Measurements from ENCODE around the gene NFATC2.

Gene NFATC2

DNA sequence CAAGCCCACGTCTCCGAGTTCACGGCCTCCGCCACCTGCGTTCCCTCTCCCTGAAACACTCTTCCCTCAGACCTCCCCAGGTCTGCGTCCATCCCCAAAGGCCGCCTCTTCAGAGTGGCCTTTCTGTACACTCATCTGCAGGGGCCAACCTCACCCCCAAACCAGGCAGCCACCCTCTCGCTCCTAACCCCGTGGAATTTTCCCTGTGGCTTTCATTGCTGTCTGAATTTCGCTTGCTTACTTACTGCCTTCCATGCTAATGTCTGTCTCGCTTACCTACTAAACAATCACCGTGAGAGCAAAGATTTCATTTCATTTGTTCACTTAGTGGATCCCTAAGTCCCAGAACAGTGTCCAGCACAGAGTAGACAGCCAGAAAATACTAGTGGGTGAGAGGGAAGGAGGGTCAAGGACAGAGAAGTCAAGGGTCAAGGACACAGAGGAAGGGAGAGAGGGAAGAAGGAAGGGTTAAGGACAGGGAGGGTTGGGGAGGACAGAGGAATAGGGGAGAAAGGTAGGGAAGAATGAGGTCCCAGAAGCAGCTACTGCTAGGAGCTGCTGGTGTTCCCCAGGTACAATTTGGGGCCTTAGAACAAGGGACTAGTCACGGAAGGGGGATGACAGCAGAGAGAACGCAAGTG, 114.7 kb downstream of the NFATC2 start:
- TF ChIP-seq, protein P1, sequence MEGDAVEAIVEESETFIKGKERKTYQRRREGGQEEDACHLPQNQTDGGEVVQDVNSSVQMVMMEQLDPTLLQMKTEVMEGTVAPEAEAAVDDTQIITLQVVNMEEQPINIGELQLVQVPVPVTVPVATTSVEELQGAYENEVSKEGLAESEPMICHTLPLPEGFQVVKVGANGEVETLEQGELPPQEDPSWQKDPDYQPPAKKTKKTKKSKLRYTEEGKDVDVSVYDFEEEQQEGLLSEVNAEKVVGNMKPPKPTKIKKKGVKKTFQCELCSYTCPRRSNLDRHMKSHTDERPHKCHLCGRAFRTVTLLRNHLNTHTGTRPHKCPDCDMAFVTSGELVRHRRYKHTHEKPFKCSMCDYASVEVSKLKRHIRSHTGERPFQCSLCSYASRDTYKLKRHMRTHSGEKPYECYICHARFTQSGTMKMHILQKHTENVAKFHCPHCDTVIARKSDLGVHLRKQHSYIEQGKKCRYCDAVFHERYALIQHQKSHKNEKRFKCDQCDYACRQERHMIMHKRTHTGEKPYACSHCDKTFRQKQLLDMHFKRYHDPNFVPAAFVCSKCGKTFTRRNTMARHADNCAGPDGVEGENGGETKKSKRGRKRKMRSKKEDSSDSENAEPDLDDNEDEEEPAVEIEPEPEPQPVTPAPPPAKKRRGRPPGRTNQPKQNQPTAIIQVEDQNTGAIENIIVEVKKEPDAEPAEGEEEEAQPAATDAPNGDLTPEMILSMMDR (IDR thresholded peaks at IDR 0.05; ENCODE audit: insufficient read depth, low read length, poor library complexity, severe bottlenecking): no peak
- TF ChIP-seq EZH2phosphoT487 (conservative IDR thresholded peaks at IDR 0.05; ENCODE audit: low read length): no peak
- Histone ChIP-seq H3K4me2 (ENCODE audit: low read depth, low read length, poor library complexity, severe bottlenecking) (no peak overlapping the region), H3K27me3 (ENCODE audit: low read length) (no peaks in the 10 kb centered on the region), H3K27ac (ENCODE audit: low read depth, low read length) (no peak overlapping the region), H3F3A (ENCODE audit: insufficient read depth) (no peaks in the 10 kb centered on the region), H3K79me2 (ENCODE audit: insufficient read depth, low read length) (no peaks in the 10 kb centered on the region), H4K20me1 (ENCODE audit: low read depth, low read length) (no peaks in the 10 kb centered on the region), H2AFZ (ENCODE audit: low read depth, low read length, severe bottlenecking) (no peak overlapping the region), H3K9me3 (ENCODE audit: insufficient read depth, low read length) (no peaks in the 10 kb centered on the region), H3K4me3 (ENCODE audit: insufficient read depth, low read length, poor library complexity, severe bottlenecking) (no peak overlapping the region), H3K9me2 (replicated peaks; ENCODE audit: insufficient read depth, low read length) (no peaks in the 10 kb centered on the region), H3K9ac (ENCODE audit: low read length) (no peak overlapping the region), H3K36me3 (ENCODE audit: low read length) (no peaks in the 10 kb centered on the region)

DNA sequence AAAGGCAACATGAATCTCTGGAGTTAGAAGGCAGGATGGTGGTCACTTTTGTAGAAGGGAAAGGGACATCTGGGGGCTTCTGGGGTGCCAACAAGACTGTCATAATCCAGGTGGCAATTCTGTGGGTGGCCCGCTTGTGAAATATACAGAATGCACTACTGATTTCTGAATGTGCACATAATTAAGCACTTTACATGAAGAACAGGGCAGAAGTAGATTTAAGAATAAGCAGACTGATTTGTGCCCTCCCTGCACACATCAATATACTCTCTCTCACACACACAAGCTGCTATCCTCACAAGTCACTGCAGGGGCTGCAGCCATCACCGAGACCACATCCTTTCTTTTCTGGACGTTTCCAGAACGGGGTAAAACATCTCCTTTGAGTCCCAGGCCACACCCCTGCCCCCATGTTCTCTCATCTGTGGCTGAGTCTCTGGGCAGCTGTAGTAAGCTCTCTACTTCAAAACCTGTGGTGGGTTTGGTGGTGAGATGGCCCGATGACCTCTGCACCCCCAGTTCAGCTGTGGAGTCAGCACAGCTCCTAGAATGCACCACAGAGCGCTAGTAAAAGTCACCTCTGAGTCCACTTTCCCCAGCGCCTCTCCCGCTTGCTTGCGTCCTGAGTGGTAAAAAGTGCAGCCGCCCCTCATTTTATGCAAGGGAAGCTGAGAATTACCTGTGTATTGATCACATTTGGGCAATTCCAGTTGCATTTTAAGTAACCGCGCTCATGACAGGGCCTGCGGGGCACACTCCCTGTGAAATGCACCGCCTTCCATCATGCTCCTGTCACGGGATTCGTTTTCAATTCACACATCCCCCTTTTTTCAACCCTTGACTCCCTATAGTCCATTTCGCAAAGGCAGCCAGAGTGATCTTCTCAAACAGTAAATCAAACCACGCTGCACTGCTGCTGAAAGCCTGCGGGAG, 115.5 kb downstream of the NFATC2 start:
- H3K79me2 ChIP-seq (ENCODE audit: insufficient read depth, low read length): no peaks in the 10 kb centered on the region
- H3K27ac ChIP-seq (ENCODE audit: low read depth, low read length): no peak overlapping the region
- no peak overlapping the region for H2AFZ ChIP-seq (ENCODE audit: low read depth, low read length, severe bottlenecking)
- H3K27me3 ChIP-seq (ENCODE audit: low read length): no peaks in the 10 kb centered on the region
- H3K9me3 ChIP-seq (ENCODE audit: insufficient read depth, low read length): no peaks in the 10 kb centered on the region
- H3K4me2 ChIP-seq (ENCODE audit: low read depth, low read length, poor library complexity, severe bottlenecking): no peak overlapping the region
- no peaks in the 10 kb centered on the region for H3K9me2 ChIP-seq (replicated peaks; ENCODE audit: insufficient read depth, low read length)
- no peaks in the 10 kb centered on the region for H3F3A ChIP-seq (ENCODE audit: insufficient read depth)
- no peak overlapping the region for H3K9ac ChIP-seq (ENCODE audit: low read length)
- no peak overlapping the region for H3K4me3 ChIP-seq (ENCODE audit: insufficient read depth, low read length, poor library complexity, severe bottlenecking)
- no peaks in the 10 kb centered on the region for H4K20me1 ChIP-seq (ENCODE audit: low read depth, low read length)
- H3K36me3 ChIP-seq (ENCODE audit: low read length): no peaks in the 10 kb centered on the region
- TF ChIP-seq, protein P1 (IDR thresholded peaks at IDR 0.05; ENCODE audit: insufficient read depth, low read length, poor library complexity, severe bottlenecking): no peak
- TF ChIP-seq EZH2phosphoT487 (conservative IDR thresholded peaks at IDR 0.05; ENCODE audit: low read length): no peak

DNA sequence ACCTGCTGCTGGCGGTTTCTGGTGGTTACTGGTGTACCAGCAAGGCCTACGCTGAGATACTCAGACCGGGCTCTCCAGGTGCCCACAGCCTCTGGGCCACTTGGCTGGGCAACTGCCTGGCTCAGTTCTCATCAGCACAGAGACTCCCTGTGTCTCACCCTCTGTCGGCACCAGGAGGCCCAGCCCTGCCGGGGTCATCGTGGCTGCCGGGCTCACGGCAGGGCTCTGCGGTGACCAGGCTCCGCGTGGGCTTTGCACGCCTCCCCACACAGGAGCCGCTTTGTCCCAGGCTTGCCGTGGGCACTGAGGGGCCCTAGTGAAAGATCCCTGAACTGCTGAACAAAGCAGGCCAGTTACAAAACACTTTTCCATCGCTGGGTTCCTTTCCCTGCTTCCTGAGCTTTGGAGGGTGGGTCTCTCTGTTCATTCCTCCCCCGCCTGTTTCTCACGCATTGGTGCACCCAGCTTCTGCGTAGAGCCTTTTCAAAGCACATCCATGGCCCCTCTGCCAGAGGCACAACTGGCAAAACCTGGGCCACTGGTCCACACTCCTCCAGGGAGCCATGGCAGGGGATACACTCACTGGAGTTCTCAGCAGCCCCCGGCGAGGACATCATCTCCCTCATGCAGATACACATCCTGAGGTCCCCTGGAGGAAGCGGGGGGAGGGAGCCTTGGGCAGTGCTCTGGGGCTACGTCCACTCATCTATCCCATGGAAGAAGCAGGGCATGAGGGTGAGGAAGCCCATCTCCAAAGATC, 117.0 kb downstream of the NFATC2 start:
- Histone ChIP-seq H3K79me2 (ENCODE audit: insufficient read depth, low read length) (no peaks in the 10 kb centered on the region), H3K36me3 (ENCODE audit: low read length) (no peaks in the 10 kb centered on the region), H3K9ac (ENCODE audit: low read length) (no peak overlapping the region), H3K4me3 (ENCODE audit: insufficient read depth, low read length, poor library complexity, severe bottlenecking) (no peak overlapping the region), H3K9me3 (ENCODE audit: insufficient read depth, low read length) (no peaks in the 10 kb centered on the region), H3K27me3 (ENCODE audit: low read length) (no peaks in the 10 kb centered on the region), H3K27ac (ENCODE audit: low read depth, low read length) (no peak overlapping the region), H4K20me1 (ENCODE audit: low read depth, low read length) (no peaks in the 10 kb centered on the region), H3K4me2 (ENCODE audit: low read depth, low read length, poor library complexity, severe bottlenecking) (no peak overlapping the region), H3K9me2 (replicated peaks; ENCODE audit: insufficient read depth, low read length) (no peaks in the 10 kb centered on the region), H2AFZ (ENCODE audit: low read depth, low read length, severe bottlenecking) (no peak overlapping the region), H3F3A (ENCODE audit: insufficient read depth) (no peaks in the 10 kb centered on the region)
- no peak for TF ChIP-seq EZH2phosphoT487 (conservative IDR thresholded peaks at IDR 0.05; ENCODE audit: low read length)
- TF ChIP-seq, protein P1 (IDR thresholded peaks at IDR 0.05; ENCODE audit: insufficient read depth, low read length, poor library complexity, severe bottlenecking): no peak

All from SU-DHL-6 (cell line).